ENCODE measurements around the gene EFCAB11. TPM values are rescaled to one million over a fixed set of nuclear protein-coding genes. Genes with fewer than 3 reads are reported as not detected.

The EFCAB11 gene
- total and polyA plus RNA-seq, 2 of the 4 experiments (the other 2 are of a cell fraction), result 2.2 to 5.3 TPM

GRCh38 chr14:89773151-89773550 lies 181.4 kb downstream of the EFCAB11 start:
- Histone ChIP-seq H3K23ac (ENCODE audit: low read depth, low read length) (no peak overlapping the region), H3K79me1 (ENCODE audit: low read depth in 1 of 2, low read length in 2 of 2) (0 out of 4 replicates have a peak, but pooled peaks cover 0 to 8% of the 10 kb centered on the region in 2 experiments), H2AK5ac (ENCODE audit: low read depth, low read length) (no peak overlapping the region; the same call in none of the 2 replicates), H4K5ac (ENCODE audit: low read depth, low read length) (peak overlapping the region; percentile 78; the same call in 1 of the 2 replicates), H2AK9ac (replicated peaks; ENCODE audit: low read depth, low read length, poor library complexity) (peak overlapping the region; percentile 3), H3K36me3 (ENCODE audit: control insufficient read depth, insufficient read depth, low read length) (no peaks in the 10 kb centered on the region), H3K18ac (ENCODE audit: low read depth, low read length) (peak overlapping the region; percentile 15; the same call in 1 of the 2 replicates), H2BK20ac (ENCODE audit: low read depth, low read length) (peak overlapping the region; percentile 91), H4K91ac (ENCODE audit: insufficient read depth, low read depth, low read length) (peak overlapping the region; percentile 99), H3K9me3 (ENCODE audit: control insufficient read depth, insufficient read depth, low read length) (no peaks in the 10 kb centered on the region), H3K4ac (ENCODE audit: low read depth, low read length) (peak overlapping the region; percentile 99), H3K56ac (ENCODE audit: extremely low read depth, insufficient read depth, low read length) (no peak overlapping the region), H3K9me1 (ENCODE audit: insufficient read depth, low read length) (peaks cover 21% of the 10 kb centered on the region), H3K4me3 (ENCODE audit: insufficient read depth, low read depth, low read length) (no peak overlapping the region), H3K14ac (replicated peaks; ENCODE audit: low read depth, low read length) (peak overlapping the region; percentile 51; the same call in 1 of the 2 replicates), H3K4me2 (ENCODE audit: low read depth, low read length) (no peak overlapping the region), H4K8ac (ENCODE audit: low read depth in 2 of 2, low read length in 2 of 2) (peak overlapping the region; percentile 4 to 21; a peak in 2 of 4 replicates), H2BK5ac (ENCODE audit: low read depth, low read length, poor library complexity, severe bottlenecking) (peak overlapping the region; percentile 9), H3K9ac (ENCODE audit: low read depth, low read length) (no peak overlapping the region), H3K4me1 (ENCODE audit: control insufficient read depth, insufficient read depth, low read length) (peaks cover 23% of the 10 kb centered on the region), H4K20me1 (ENCODE audit: insufficient read depth, low read length) (no peaks in the 10 kb centered on the region), H2AFZ (replicated peaks; ENCODE audit: low read length, poor library complexity) (no peak overlapping the region), H2BK120ac (ENCODE audit: low read depth, low read length) (peak overlapping the region; percentile 100), H2BK15ac (ENCODE audit: low read depth, low read length) (peak overlapping the region; percentile 96; the same call in 2 of the 3 replicates), H3K27me3 (ENCODE audit: control insufficient read depth, insufficient read depth, low read length) (no peaks in the 10 kb centered on the region), H3K27ac (ENCODE audit: insufficient read depth, low read length) (no peak overlapping the region)
- ATAC-seq (ENCODE audit: low read depth) (no peak), DNase-seq (no peak)
- in situ Hi-C loops (cut with MboI; ENCODE audit: low sequenced_read_pairs), result loop anchor here (25.0 kb wide), 1 partner anchor 736 kb away; no protein-coding TSS in a partner anchor
- dilution Hi-C loops (cut with HindIII; ENCODE audit: low sequenced_read_pairs, unreplicated experiment), result no loop called here
- BruUV-seq (replicated peaks), result no TSS peak
- CTCF ChIA-PET, result no interaction called here
- TF ChIP-seq RAD21 (IDR thresholded peaks at IDR 0.05; ENCODE audit: low read length), result no peak
- TF ChIP-seq CEBPB (IDR thresholded peaks at IDR 0.05; ENCODE audit: low read depth, low read length), result no peak
- TF ChIP-seq BHLHE40 (IDR thresholded peaks at IDR 0.05; ENCODE audit: low read depth, low read length), result no peak
- TF ChIP-seq RCOR1 (IDR thresholded peaks at IDR 0.05; ENCODE audit: insufficient replicate concordance, low read length), result no peak
- TF ChIP-seq RFX5 (IDR thresholded peaks at IDR 0.05; ENCODE audit: low read depth, low read length), result no peak
- intact Hi-C loops (cut with micrococcal nuclease), result no loop called here
- no CpG with 5 or more reads among the region's 7 CpGs for WGBS, 2 experiments (ENCODE audit: extremely low coverage in 2 of 2, insufficient read length in 1 of 2)
- POLR2A ChIA-PET (ENCODE audit: unreplicated experiment), result no interaction called here
